OCI-LY3 (cell line): ENCODE data around the gene ARID1B.

Source experiments
- H2AFZ ChIP-seq: fragments of 200-600, 300-600 bp; shearing (Covaris generic); 2 replicates; pipeline ENCODE4 v1.6.0; 2014; ENCODE audit warnings: antibody characterized with exemption, low read depth, low read length
- H3K27ac ChIP-seq: fragments of 200-600, 300-600 bp; sonication (generic); 2 replicates; pipeline ENCODE4 v1.5.1; 2014; ENCODE audit warnings: mild to moderate bottlenecking, low read length, moderate library complexity, mixed read lengths
- H3K27me3 ChIP-seq: fragments of 200-600, 300-600 bp; sonication (generic); 2 replicates; pipeline ENCODE4 v1.6.1; 2014; ENCODE audit warnings: low read depth, low read length, mixed read lengths
- H3K36me3 ChIP-seq: fragments of 200-600, 300-600 bp; sonication (generic); replicated peaks from 2 replicates; pipeline ENCODE3; 2014; ENCODE audit warnings: low read depth, low read length, mixed read lengths
- H3K4me1 ChIP-seq: fragments of 300-600, 200-600 bp; sonication (generic); 2 replicates; pipeline ENCODE4 v1.6.1; 2014; ENCODE audit warnings: low read length, mixed read lengths
- H3K4me2 ChIP-seq: fragments of 200-600, 300-600 bp; sonication (generic); 2 replicates; pipeline ENCODE4 v1.6.1; 2014; ENCODE audit warnings: low read length, mixed read lengths
- H3K4me3 ChIP-seq: fragments of 300-600, 200-600 bp; sonication (generic); 2 replicates; pipeline ENCODE4 v1.5.1; 2014; ENCODE audit warnings: antibody characterized with exemption, mild to moderate bottlenecking, low read length, moderate library complexity
- H3K79me2 ChIP-seq: fragments of 300-600, 200-600 bp; shearing (Covaris generic); 2 replicates; pipeline ENCODE4 v1.6.1; 2014; ENCODE audit warnings: mild to moderate bottlenecking, low read length, mixed read lengths
- H3K9ac ChIP-seq: fragments of 300-600, 200-600 bp; shearing (Covaris generic); 2 replicates; pipeline ENCODE4 v1.6.0; 2014; ENCODE audit warnings: mild to moderate bottlenecking, low read length, moderate library complexity
- H3K9me3 ChIP-seq: fragments of 200-600, 300-600 bp; shearing (Covaris generic); 2 replicates; pipeline ENCODE4 v1.6.1; 2014; ENCODE audit warnings: low read length, mixed read lengths; ENCODE audit not compliant: insufficient read depth
- H4K20me1 ChIP-seq: fragments of 200-600, 300-600 bp; sonication (generic); 2 replicates; pipeline ENCODE4 v1.6.1; 2016; ENCODE audit warnings: low read length, mixed read lengths; ENCODE audit not compliant: insufficient read depth
- EZH2phosphoT487 ChIP-seq: fragments of 200-600 bp; shearing (Covaris generic); IDR thresholded peaks from 2 replicates; pipeline ENCODE4 v1.6.1; 2018; ENCODE audit warnings: antibody characterized with exemption, mixed run types, low read depth
- TF ChIP-seq, protein P1 (sequence below): fragments of 200-600, 300-600 bp; sonication (generic); IDR thresholded peaks from 2 replicates; pipeline ENCODE4 v1.5.1; 2014; ENCODE audit warnings: antibody characterized with exemption, low read length, low read depth

The ARID1B gene

GRCh38 chr6:156954816-156955215 lies 177.6 kb downstream of the ARID1B start:
- Histone ChIP-seq H3K79me2 (peaks cover 67% of the 10 kb centered on the region), H2AFZ (no peak overlapping the region), H3K4me2 (no peak overlapping the region), H3K9ac (no peak overlapping the region), H3K27ac (no peak overlapping the region), H3K9me3 (no peaks in the 10 kb centered on the region), H3K27me3 (no peaks in the 10 kb centered on the region), H3K4me3 (no peak overlapping the region), H3K36me3 (no peaks in the 10 kb centered on the region), H3K4me1 (peaks cover 28% of the 10 kb centered on the region), H4K20me1 (peaks cover 19% of the 10 kb centered on the region)
- TF ChIP-seq EZH2phosphoT487, result no peak
- TF ChIP-seq, protein P1, sequence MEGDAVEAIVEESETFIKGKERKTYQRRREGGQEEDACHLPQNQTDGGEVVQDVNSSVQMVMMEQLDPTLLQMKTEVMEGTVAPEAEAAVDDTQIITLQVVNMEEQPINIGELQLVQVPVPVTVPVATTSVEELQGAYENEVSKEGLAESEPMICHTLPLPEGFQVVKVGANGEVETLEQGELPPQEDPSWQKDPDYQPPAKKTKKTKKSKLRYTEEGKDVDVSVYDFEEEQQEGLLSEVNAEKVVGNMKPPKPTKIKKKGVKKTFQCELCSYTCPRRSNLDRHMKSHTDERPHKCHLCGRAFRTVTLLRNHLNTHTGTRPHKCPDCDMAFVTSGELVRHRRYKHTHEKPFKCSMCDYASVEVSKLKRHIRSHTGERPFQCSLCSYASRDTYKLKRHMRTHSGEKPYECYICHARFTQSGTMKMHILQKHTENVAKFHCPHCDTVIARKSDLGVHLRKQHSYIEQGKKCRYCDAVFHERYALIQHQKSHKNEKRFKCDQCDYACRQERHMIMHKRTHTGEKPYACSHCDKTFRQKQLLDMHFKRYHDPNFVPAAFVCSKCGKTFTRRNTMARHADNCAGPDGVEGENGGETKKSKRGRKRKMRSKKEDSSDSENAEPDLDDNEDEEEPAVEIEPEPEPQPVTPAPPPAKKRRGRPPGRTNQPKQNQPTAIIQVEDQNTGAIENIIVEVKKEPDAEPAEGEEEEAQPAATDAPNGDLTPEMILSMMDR, result no peak

DNA sequence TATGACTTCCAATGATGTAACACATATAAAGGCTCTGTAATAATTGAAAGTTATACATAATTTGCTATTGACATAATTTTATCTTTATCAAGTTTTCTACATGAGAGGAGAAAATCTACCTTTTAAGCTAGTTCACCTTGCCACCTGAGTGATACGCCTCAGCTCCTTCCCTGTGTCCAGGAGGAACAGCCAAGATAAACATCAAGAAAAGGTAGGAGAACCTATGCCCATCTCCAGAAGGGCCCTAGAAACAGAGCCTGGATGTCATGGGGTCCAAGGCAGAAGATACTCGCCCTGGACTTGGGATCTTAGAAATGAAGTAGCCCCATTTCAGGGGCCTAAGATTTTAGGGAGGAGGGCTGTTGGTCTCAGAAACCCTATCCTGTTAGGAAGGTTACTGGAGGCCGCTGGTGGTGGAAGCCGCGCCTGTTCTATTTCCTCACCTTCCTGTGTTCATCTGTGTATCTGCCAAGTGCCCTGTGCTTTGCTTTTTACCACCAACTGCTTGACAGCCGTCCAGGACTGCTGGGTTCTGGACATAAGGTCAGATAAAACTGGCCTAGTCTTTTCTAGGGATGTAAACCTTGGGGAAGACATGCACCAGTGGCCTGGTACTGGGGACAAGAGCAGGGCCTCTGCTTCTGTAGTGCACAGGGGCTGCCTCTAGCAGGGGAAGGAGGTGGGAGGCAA lies 178.5 kb downstream of the ARID1B start:
- Histone ChIP-seq H3K4me1 (peaks cover 31% of the 10 kb centered on the region), H3K9me3 (no peaks in the 10 kb centered on the region), H3K9ac (no peak overlapping the region), H3K36me3 (no peaks in the 10 kb centered on the region), H3K79me2 (peaks cover 66% of the 10 kb centered on the region), H3K4me3 (no peak overlapping the region), H3K27me3 (no peaks in the 10 kb centered on the region), H3K27ac (no peak overlapping the region), H2AFZ (no peak overlapping the region), H4K20me1 (peaks cover 19% of the 10 kb centered on the region), H3K4me2 (no peak overlapping the region)
- no peak for TF ChIP-seq EZH2phosphoT487
- TF ChIP-seq, protein P1, result no peak

DNA sequence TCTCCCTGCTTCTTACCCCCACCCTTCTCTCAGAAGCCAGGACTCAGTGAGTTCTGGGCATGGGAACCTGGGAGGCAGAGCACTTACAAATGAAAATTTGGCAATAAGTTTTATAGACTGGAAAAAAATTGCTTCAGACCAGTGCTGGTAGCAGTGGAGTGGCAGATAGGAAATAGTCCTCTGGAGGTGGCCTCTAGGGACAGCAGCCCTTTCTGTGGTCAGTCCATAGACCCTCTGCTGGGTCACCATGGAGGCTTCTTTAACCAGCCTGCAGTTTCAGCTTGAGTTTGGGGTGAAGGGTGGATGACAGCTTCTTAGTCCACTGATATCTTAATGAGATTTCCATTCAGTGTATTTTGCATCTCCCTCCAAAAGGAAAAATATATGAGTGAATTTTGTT lies 179.1 kb downstream of the ARID1B start:
- Histone ChIP-seq H3K27ac (no peak overlapping the region), H2AFZ (no peak overlapping the region), H3K9ac (no peak overlapping the region), H3K9me3 (no peaks in the 10 kb centered on the region), H3K4me3 (no peak overlapping the region), H4K20me1 (peaks cover 22% of the 10 kb centered on the region), H3K79me2 (peaks cover 69% of the 10 kb centered on the region), H3K4me1 (peaks cover 31% of the 10 kb centered on the region), H3K27me3 (no peaks in the 10 kb centered on the region), H3K4me2 (no peak overlapping the region), H3K36me3 (no peaks in the 10 kb centered on the region)
- no peak for TF ChIP-seq EZH2phosphoT487
- TF ChIP-seq, protein P1, result no peak

GRCh38 chr6:156957931-156958547 lies 180.9 kb downstream of the ARID1B start:
- Histone ChIP-seq H2AFZ (no peak overlapping the region), H3K36me3 (no peaks in the 10 kb centered on the region), H3K9ac (peak overlapping the region; percentile 18; the same call in 1 of the 2 replicates), H3K4me2 (peak overlapping the region; percentile 70), H4K20me1 (peaks cover 24% of the 10 kb centered on the region), H3K4me3 (peak overlapping the region; percentile 65), H3K79me2 (peaks cover 64% of the 10 kb centered on the region), H3K27me3 (no peaks in the 10 kb centered on the region), H3K9me3 (no peaks in the 10 kb centered on the region), H3K4me1 (peaks cover 31% of the 10 kb centered on the region), H3K27ac (peak overlapping the region; percentile 35)
- TF ChIP-seq, protein P1, result no peak
- no peak for TF ChIP-seq EZH2phosphoT487
